Measurements from ENCODE around the gene PODXL.

Gene PODXL

DNA sequence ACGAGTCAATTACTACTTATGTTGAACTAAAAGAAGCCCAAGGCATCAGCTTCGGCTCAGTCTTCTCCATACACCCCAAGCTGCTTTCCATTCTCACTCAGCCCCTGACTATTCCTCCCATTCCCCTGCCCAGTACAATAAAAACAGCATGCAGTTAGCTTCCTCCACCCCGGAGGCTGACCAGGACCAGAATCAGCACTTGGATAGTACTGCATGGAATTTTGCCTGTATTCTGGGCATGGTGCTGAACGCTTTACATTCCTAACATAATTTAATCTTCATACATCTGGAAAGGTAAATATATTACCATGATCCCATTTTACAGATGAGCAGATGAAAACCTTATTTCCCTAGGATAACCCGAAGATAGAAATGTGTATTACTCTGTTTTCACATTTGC is 7.5 kb upstream of the PODXL start:
- no peak for DNase-seq

DNA sequence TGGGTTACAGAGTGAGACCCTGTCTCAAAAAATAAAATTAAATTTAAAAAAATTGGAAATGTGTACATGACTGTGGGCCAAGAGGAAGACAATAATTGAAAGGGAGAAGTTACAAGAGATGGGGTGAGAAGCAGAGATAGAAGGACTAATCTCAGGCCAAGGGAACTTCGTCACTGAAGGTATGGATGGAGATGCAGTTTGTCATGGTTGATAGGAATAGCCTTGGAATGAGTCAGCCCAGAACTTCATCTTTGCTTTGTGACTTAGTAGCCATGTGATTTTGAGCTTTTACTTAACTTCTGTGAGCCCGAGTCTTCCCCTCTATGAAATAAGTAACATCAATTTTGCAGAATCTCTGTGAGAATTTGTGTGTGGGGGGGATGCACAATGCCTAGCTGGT is 6.5 kb upstream of the PODXL start:
- no peak for DNase-seq

DNA sequence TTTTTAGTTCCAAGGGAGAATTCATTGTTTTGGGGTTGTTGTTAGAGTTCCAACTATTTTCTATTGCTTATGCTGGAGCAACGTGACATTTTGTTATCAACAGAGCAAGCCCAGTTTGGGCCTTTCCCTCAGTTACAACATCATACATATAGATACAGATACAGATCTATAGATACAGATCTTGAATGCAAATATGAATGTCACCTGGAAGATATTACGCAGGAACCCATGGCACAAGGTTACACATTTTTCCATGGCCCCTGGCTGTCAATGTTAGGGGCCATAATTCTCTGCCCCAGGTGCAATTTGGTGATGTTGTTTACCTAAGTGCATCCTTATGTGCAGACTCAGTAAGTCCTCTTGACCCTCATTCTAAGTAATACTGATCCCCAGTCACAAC is 3.6 kb upstream of the PODXL start:
- DNase-seq = no peak

DNA sequence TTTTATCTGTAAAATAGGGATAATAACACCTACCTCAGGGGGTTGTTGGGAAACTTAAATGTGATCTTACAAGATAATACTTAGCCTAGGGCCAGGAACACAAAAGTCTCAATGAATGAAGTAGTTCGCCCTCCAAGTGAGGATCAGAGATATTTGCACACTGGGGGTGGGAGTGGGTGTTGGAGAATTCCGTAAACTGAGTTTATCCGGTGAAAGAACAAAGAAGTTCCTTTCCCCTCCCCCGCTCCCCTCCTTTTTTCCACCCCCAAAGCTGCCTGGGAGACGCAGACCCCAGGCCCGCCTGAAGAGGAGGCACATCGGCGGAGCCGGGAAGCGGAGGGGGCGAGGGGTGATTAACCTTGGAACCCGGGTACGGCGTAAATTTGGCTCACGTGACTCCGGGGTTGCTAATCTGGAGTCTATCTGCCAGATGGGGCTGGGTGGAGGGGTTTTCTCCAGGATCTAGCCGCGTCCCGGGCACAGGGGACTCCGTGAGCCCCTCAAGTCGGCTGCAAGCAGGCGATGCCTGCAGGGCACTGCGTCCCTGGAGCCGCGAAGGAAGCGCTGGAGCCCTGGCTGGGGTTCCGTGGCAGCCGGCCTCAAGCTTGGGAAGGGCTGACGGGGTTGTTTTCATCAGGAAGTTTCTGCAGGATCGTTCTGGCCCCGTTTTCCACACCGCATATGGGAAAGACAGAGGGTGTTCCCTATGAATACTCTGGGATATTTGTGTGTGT is 1.4 kb upstream of the PODXL start:
- no peak for DNase-seq

DNA sequence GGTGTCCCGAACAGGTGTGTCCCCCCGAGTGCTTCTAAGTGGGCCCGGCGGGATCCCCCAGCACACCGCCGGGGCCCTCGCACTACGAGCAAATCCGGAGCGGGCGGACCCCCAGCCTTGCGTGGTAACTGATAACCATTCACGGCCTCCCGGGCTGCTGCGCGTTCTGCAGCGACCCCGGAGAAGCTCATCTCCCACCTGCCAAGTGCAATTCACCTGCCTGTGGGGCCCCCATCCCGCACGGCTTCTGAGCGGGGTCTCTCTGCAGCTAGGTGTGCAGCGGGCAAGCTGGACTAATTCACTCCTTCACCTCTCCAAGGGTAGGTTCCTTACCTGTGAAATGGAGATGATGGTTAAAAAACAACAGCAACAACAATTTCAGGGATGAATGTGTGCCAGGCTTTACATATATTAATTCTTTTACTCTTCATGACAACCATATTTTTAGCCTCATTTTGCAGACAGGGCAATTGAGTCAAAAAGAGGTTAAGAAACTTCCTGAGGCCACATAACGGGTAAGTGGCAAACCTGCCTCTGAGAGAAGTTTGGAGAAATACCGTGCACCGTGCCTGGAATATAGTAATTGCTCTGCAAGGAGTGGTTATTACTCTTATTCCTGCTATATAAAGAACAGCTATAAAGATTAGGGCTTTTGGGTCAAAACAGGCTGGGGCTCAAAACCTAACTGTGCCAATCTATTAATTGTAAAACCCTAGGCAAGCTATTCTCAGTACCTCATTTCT is 652 bp upstream of the PODXL start:
- peak in 1 of 14 donors; percentile 47 for DNase-seq

DNA sequence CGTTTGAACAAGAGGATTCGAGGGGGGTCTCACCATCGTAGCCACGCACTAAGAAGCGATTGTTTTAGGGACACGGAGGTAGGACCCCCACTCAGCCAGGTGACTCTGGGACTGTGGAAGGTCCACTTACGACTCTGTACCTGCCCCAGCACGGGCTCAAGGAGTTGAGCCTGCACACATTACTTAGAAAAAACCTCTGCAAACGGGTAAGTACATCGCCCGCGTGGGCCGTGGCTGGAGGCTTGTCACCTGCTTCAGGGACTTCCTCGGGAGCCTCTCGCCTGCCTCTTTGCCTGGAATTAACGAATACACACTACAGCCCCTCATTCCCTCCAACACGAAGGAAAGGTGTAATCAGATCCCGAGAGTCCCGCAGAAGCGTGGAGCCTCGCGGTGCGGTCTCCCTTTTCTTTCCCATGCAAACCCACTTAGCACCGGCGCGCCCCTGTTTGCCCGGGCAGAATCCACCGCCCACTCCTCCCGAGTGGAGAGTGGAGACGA is 826 bp downstream of the PODXL start:
- DNase-seq = no peak

DNA sequence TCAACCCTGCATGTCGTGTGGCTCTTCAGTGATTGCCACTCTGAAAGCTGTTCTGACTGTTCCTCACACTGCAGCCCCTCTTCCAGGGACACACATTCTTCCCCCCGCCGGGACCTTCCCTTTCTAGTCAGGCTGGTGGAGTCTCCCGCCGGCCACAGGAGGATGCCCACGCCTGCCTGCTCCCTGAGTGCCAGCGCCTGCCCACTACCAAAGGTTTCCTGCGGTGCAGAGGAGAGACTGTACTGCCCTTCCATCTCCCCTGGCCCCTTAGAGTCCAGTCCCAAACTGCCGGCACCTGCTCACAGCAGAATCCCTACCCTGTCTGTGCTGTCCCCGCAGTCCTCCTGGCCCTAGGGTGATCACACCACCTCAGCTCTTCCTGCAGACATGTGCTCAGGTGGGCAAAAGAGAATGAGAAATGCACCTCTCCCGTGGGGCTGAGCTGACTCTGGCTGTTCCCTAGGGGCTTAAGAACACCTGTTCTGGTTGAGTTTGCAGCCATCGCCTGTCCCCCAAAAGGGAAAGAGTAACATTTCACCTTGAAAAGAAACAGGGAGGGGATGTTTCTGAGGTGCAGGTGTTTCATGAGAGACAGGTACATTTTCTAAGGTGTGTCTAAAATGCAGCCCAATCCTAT is 1.4 kb downstream of the PODXL start:
- DNase-seq = no peak

DNA sequence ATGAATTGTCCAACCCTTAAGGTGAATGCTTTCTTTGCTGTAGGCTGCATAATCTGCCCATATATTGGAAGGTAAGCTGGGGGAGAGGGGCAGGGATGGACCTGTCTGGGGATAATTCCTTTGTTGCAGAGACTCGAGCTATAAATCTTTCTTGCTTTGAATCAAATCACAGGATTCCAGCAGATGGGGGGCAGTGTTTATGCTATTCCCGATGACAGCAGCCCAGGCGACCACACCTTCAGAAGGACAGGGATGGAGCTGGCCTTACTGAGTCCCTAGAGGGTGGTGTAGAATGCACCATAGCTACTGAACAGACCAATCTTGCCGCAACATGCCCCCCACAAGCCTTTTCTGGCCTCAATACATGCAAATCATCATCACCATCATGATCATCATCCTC is 2.5 kb downstream of the PODXL start:
- no peak for DNase-seq

DNA sequence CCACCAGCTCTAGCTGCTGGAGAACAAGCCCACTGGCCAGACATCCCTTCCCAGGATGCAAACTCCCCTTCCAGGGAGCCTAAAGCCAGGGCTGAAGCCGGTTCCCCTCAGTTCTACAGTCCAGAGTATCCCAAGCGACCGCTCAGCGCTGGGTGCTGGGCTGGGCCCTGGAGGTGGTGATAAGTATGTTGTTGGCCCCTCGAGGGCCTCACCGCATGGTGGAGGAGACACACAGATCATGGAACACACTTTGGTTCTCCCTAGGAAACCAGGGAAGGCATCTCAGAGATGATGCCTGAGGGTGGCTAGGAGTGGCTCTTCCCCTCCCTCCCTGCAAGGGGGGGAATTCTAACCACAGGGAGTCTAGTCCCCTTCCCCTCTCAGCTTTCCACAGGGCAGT is 4.4 kb downstream of the PODXL start:
- DNase-seq = no peak

DNA sequence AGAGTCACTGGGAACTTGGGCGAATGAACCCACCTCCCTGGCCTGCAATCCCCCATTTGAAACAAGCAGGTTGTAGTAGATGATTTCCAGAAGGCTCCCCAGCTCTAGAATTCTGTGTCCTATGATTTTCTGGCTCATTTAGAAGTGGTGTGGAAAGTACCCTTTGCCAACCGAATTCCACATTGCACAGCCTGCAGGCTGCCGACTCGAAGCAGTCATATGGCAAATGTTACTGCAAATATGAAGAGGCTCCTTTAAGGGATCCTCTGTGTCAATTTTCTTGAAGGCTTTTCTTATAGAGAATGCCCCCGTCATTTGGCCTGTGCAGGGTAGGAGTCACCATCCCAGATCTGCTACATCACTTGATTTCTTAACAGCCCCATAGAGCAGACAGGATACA is 5.6 kb downstream of the PODXL start:
- no peak for DNase-seq

DNA sequence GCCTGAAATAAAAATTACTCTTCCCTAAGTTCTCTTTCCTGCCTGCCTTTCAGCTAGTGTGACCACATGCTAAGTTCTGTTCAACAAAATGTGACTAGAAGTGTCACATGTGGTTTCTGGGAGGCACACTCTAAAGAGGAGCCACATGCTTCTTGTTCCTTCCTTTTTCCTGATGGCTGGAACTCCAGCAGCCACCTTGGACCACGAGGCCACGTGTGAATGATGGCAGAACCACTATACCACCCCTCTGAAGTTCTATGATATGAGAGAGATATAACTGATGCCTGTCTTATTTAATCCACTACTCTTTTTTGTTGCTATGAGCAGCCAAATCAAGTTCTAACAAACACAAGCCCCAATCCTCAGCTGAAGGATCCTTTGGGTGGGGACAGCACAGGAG is 8.1 kb downstream of the PODXL start:
- no peak for DNase-seq

DNA sequence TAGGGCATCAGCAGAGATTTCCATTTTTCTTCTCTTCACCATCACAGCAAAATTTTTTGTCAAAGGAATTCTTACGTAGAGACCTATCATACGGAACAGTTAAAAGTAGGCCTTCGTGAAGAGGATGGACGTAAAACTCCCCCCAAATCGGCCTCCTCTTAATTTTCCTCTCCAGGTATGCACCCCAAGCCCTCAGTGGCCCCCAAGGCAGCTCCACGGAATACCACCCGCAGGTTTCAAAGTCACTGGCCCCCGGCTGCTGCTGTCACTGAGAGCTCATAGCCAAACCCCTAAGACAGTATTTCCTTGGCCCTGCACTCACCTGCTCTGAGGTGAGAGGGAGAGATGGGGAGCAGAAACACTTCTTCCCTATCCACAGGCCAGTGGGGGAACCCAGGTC is 8.8 kb downstream of the PODXL start:
- no peak for DNase-seq

DNA sequence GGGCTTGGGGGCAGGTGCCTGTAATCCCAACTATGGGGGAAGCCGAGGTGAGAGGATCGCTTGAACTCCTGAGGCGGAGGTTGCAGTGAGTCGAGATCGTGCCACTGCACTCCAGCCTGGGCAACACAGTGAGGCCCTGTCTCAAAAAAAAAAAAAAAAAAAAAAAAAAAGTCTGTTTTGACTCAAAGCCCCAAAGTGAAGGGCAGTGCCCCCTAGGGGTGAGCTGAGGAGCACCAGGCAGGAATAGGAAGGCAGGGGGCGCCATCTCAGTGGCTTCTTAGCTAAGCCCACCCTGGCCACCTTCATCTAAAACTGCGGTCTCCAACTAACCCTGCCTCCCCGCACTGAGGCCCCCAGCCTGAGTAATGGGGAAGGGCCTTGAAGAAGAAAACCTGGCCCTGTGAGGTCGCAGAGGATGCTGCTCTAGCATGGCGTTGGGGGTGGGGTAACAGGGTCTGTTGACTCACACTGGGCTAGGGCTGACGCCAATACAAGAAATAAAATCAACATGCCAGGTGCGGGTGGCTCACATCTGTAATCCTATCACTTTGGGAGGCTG is 9.8 kb downstream of the PODXL start:
- no peak for DNase-seq

DNA sequence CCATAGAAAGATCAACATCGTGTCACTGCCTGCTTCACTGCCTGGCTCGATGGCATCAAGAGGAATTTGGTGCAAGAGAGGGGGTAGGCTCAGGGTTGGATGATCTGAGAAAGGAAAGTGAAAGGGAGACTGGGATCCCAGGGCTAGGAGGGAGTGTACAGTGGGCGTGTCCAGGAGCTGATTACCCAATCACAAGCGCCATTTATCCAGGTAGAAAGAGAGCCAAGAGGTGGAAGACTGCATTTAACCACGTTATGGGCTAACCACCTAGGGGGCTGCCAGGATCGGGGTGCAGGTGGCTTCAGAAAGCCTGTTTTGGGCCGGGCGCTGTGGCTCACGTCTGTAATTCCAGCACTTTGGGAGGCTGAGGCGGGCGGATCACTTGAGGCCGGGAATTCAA is 10.3 kb downstream of the PODXL start:
- DNase-seq = no peak

DNA sequence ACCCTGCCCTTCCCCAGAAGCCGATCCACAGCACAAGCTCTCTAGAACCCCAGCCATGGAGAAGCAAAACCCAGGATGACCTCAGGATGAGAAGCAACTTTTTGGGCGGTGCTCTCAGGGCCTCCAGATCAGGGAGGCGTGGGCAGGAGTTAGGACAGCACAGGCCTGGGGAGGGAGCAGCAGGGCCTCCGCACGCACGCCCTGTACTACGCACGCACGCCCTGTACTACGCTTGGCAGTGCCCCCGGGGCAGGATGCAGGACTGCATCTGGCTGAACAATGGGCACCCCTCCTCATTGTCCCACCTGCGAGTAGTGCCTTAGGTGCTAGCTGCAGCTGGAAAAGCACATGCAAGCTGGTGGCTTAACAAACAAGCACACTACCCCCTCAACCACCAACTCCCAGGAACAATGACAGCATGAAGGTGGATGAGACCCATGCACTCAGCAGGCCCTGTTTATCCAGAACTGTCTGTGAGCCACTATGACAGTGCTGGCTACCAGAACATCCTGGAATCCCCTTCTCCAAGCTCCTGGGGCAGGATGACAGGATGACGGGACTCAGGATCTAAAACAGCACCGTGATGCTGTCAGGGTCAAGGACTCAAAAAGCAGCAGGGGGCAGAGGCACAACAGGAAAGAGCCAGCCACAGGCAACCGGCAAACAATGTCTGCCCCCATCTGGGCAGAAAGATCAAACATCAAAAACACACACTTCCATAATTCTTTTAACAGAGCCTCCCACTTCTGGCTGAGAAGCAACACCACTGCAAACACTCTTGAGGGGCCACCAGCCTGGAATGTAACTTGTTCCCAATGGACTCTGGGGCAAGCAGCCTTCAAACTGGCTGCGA is 11.8 kb downstream of the PODXL start:
- peak in 2 of 14 donors; percentile 7 to 18 for DNase-seq

DNA sequence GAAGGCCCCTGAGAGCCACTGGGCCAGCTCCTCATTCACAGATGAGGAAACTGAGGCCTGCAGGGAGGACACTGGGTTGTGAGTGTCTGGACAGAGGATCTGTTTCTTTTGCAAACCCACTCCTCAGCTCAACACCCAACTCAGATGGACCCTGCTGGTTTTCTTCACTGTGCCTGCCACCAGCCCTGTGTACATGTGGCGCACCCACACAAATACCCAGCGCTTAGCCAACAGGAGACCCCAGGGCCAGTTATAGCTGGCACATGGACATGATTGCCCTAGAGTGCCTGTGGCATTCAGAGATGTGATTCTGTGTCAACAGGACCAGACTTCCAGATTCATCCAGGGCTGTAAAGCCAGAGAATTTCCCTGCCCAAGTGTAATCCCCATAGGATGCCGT is 12.4 kb downstream of the PODXL start:
- no peak for DNase-seq

DNA sequence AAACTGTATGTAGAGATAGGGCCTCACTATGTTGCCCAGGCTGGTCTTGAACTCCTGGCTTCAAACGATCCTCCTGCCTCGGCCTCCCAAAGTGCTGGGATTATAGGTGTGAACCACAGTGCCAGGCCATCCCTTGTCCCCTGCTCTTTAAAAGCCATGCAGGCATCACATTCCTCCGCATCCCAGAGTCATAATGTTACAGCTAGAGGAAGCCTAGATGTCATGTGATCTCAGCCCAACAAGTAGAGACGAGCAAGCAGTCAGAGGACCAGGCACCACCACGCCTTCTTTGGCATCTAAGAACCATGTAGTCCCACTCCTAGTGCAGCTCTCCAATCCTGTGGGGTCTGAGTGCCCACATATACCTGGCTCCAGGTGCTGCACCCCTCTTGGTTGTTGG is 13.1 kb downstream of the PODXL start:
- no peak for DNase-seq

DNA sequence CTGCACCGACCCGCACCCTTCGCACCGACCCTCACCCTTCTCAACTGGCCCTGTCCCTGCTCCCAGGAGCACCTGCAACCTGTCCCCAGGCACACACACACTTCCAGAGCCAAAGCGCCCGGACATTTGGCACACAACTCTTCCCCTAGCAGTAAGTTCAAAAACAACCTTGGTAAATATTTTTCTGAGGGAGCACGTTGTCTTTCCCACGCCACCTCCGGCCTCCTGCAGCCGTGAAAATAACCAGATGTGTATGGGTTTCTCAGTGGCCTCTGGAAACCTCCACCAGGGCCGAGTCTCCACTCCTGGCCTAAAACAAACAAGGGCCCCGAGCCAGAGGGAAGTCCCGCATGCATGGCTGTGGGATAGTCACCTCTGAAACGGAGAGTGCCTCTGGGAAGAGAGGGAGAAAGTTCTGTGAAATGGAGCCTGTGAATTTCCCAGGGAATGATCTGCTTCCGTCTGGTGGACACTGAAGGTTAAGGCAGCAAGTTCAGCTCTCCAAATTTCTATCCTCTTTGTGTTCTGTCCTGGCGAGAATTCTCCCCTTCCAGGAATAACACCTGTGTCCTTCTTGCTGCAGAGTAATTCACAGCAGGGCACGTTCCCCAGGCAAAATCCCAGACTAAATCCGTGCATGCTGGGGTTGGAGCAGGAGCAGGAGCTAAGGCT is 15.8 kb downstream of the PODXL start:
- peak in 2 of 14 donors; percentile 10 to 80 for DNase-seq

DNA sequence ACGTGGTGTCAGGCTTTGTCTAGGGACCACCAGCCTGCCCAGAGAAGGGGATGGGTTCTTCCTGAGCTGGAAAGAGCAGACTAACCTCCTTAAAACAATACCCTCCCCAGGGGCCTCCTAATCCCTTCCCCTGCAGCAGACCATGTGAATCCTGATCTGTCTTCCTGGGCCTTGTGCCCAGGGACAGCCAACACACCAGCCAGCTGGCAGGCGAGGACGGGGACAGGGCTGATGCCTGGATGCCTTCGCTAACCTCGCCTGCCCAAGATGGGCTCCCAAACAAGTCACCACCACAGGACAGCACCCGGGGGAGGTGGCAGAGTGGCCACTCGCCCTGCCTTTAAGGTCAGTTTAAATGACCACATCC is 17.6 kb downstream of the PODXL start:
- peak in 4 of 14 donors; percentile 6 to 56 (median 26) for DNase-seq

DNA sequence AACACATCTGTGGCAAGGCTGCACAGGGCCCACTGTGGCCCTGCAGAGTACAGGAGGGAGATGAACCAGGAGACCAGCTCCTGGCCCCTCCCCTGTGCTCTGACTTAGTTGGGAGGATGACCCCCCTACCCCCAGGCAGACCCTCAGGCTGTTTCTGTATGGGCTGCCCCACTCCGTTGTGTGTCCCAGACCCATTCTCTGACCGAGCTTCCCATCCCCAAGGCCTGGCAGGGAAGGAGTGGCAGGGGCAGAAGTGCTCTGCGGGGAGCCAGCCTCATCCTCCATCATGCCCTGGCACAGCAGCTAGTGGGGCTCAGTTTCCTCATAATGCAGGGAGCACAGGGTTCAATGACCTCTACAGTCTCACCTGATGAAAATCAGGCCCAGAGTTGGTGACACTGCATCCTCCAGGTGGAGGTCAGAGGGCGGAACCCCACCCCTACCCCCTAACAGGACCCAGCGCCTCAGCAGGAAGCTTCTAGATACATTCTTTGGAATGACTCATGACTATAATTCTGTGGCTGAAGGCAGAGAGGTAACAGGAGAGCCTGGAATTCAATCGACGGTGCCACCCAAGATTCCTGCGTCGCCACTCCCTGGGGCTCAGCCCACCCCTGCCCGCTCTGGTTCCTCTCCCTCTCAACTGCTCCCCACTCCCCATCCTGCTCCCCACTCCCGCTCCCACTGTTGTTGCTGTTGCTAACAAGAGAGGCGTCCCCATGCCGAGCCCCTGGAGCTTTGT is 18.2 kb downstream of the PODXL start:
- no peak for DNase-seq

DNA sequence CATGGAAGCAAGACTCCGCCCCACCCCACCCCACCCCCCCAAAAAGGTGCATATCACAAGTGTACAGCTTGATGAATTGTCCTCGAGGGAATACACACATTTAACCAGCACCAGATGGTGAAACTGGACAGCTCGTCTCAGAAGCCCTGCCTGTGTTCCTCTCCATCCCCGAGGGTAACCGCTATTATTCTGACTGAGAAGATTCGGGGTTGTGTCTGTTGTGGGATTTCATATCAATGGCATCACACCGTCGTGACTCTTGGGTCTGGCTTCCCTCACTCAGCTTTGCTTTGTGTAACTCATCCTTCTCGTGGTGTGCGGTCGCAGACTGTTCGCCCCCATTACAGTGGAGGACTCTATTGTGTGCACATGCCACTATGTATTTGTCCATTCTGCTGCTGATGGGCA is 18.9 kb downstream of the PODXL start:
- DNase-seq = no peak
